Brain microvascular endothelial cell (primary cell): ENCODE results near the gene MAP3K9.

Experiments used
- DNase-seq: peaks from one replicate; pipeline ENCODE4 v3.0.0-alpha.2; 2020
- H3K27ac ChIP-seq: fragments of 250-450 bp; sonication (Bioruptor Pico); 2 replicates; pipeline ENCODE4 v1.5.1; 2020; ENCODE audit warnings: mild to moderate bottlenecking, moderate library complexity
- H3K27me3 ChIP-seq: fragments of 250-450 bp; sonication (Bioruptor Pico); replicated peaks from 2 replicates; pipeline ENCODE4 v1.5.1; 2020; ENCODE audit warnings: mild to moderate bottlenecking
- H3K36me3 ChIP-seq: fragments of 250-450 bp; sonication (Bioruptor Pico); replicated peaks from 2 replicates; pipeline ENCODE4 v1.5.1; 2020; ENCODE audit warnings: mild to moderate bottlenecking
- H3K4me3 ChIP-seq: 2 replicates; pipeline ENCODE4 v1.5.1; 2011; ENCODE audit warnings: low read depth, mild to moderate bottlenecking, control low read depth, low read length, moderate library complexity
- in situ Hi-C: cut with HindIII; loops from 2 replicates; pipeline ENCODE4 v1.10.0; 2017; ENCODE audit warnings: low sequenced_read_pairs, low pct_ligation_motif_present
- TF ChIP-seq, protein P1 (sequence below): IDR thresholded peaks from 2 replicates; pipeline ENCODE4 v1.5.1; 2011; ENCODE audit warnings: low read depth, mild to moderate bottlenecking, moderate library complexity, low read length, control low read depth, inconsistent platforms; ENCODE audit errors: missing control alignments

The MAP3K9 gene

DNA sequence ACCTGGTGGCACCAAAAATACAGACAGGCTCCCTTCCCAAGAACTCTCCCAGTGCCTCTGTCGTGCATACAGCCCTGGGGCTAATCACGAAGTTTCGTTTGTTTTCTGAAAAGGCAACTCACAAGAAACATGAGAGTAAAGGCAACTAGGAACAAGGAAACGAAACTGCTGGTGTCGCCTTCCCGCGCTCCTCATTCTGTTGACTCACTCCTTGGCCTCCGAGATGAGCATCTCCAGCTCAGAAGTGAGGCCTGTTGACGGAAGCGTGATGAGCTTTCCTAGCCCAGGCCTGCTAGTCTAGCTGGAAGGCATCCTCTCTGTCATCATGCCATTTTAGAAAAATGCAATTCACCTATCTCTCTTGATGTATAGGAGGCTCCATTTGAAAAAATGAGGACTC, 117.1 kb downstream of the MAP3K9 start:
- TF ChIP-seq, protein P1, sequence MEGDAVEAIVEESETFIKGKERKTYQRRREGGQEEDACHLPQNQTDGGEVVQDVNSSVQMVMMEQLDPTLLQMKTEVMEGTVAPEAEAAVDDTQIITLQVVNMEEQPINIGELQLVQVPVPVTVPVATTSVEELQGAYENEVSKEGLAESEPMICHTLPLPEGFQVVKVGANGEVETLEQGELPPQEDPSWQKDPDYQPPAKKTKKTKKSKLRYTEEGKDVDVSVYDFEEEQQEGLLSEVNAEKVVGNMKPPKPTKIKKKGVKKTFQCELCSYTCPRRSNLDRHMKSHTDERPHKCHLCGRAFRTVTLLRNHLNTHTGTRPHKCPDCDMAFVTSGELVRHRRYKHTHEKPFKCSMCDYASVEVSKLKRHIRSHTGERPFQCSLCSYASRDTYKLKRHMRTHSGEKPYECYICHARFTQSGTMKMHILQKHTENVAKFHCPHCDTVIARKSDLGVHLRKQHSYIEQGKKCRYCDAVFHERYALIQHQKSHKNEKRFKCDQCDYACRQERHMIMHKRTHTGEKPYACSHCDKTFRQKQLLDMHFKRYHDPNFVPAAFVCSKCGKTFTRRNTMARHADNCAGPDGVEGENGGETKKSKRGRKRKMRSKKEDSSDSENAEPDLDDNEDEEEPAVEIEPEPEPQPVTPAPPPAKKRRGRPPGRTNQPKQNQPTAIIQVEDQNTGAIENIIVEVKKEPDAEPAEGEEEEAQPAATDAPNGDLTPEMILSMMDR, result no peak
- peak; percentile 28 for DNase-seq
- no peaks in the 10 kb centered on the region for H3K27me3 ChIP-seq
- H3K36me3 ChIP-seq, result no peaks in the 10 kb centered on the region
- H3K27ac ChIP-seq, result no peak overlapping the region
- no peak overlapping the region for H3K4me3 ChIP-seq
- in situ Hi-C loops, result no loop called here

DNA sequence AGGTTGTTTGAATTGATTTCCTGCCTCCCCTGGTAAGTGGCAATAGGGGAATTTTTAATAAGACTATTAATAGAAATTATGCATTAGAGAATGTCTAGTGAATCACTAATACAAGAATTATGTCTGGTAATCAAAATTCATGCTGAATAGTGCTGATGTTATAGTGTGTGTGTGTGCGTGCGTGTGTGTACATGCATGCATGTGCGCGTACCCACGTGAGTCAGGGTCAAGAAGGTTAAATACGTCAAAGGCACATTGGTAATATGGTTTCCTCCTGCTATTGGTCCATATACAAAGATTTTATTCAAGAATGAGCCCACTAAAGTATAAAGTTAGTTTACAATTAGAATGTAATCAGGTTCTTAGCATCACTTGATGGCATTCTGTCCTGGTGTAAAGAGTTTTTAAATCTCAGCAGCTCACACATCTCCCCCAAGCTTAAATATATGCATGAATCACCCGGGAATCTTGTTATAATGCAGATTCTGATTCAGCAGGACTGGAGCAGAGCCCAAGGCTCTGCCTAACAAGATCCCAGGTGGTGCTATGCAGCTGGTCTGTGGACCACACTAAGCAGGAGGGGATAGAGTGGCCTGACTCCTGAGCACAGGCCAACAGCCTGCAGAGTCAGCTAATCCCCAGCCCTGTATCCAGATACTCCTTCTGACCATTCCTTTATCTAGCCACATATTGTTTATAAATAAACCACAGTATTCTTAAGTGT, 123.7 kb downstream of the MAP3K9 start:
- no peak overlapping the region for H3K27ac ChIP-seq
- in situ Hi-C loops, result no loop called here
- no peak overlapping the region for H3K4me3 ChIP-seq
- TF ChIP-seq, protein P1, result no peak
- no peak for DNase-seq
- H3K27me3 ChIP-seq, result no peaks in the 10 kb centered on the region
- H3K36me3 ChIP-seq, result no peaks in the 10 kb centered on the region

DNA sequence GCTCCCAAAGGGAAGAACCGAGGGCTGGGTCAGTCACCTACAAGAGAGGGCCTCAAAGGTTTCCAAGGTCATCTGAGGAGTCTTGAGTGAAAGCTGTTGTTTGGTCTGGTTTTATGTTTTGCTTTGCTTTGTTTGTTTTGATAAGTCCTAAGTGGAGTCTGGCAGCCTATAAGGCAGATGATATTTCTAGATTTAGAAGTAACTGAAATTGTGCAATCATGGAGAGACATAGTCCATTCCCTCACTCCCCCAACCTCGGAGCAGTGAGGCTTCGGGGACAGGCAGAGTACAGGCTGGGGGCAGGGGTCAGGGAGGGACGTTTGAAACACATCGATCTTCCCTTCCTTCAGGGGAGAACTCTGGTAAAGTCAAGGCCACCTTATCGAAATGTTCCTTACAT, 125.3 kb downstream of the MAP3K9 start:
- no peak for DNase-seq
- TF ChIP-seq, protein P1, result no peak
- no peaks in the 10 kb centered on the region for H3K27me3 ChIP-seq
- no peak overlapping the region for H3K4me3 ChIP-seq
- no peaks in the 10 kb centered on the region for H3K36me3 ChIP-seq
- in situ Hi-C loops, result no loop called here
- H3K27ac ChIP-seq, result no peak overlapping the region

DNA sequence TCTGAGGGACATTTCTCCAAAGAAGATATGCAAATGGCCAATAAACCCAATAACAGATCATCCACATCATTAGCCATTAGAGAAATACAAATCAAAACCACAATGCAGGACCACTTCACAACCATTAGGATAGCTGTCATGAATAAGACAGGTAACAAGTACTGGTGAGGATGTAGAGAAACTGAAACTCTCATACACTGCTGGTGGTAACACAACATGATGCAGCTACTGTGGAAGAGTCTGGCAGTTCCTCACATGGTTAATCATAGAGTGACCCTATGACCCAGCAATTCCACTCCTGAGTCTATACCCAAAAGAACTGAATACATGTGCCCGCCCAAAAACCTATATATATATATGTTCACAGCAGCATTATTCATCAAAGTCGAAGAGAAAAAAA, 128.6 kb downstream of the MAP3K9 start:
- TF ChIP-seq, protein P1, result no peak
- no peak for DNase-seq
- in situ Hi-C loops, result no loop called here
- no peaks in the 10 kb centered on the region for H3K27me3 ChIP-seq
- H3K4me3 ChIP-seq, result no peak overlapping the region
- no peaks in the 10 kb centered on the region for H3K36me3 ChIP-seq
- H3K27ac ChIP-seq, result no peak overlapping the region

DNA sequence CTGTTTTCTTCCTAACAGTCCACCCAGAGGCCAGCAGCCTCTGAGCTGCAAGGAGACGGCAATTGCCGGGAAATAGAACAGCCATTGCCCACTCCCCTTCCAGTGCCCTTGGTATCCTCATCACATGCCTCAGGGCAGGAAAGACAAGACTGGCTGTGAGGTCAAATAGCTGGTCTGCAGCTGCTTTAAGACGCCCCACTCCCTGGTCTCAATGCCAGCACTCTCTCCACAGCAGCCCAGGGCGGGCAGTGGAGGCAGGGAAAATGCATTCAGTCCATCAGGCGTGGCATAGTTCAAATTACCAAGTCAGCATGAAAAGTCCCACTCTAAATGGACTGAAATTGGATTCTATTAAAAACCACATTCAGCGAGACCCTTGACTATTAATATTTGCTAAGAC, 132.0 kb downstream of the MAP3K9 start:
- no peak for DNase-seq
- no peaks in the 10 kb centered on the region for H3K27me3 ChIP-seq

More for the DNA sequence above, 132.0 kb downstream of the MAP3K9 start:
- in situ Hi-C loops, result no loop called here
- Histone ChIP-seq H3K4me3 (no peak overlapping the region), H3K27ac (no peak overlapping the region), H3K36me3 (no peaks in the 10 kb centered on the region)
- TF ChIP-seq, protein P1, result no peak
